HepG2 (cell line): ENCODE measurements around the gene GPC2.

Source experiments
- CTCF ChIP-seq: sonication (generic); formaldehyde crosslinking; IDR thresholded peaks from 2 replicates; pipeline ENCODE4 v1.5.0; 2020; ENCODE audit warnings: mild to moderate bottlenecking, missing genetic modification reagents, moderate library complexity
- EHMT2 ChIP-seq: fragments of 200-600 bp; sonication (generic); IDR thresholded peaks from 2 replicates; pipeline ENCODE4 v1.7.0; 2017; ENCODE audit warnings: antibody characterized with exemption, low read depth, low read length, borderline replicate concordance
- NBN ChIP-seq: fragments of 450-650 bp; conservative IDR thresholded peaks from 2 replicates; pipeline ENCODE4 v1.6.1; 2017
- POLR2AphosphoS5 ChIP-seq: IDR thresholded peaks from 2 replicates; pipeline ENCODE4 v1.6.1; 2012; ENCODE audit warnings: low read depth, low read length
- RAD21 ChIP-seq: fragments of 450-650 bp; formaldehyde crosslinking; IDR thresholded peaks from 2 replicates; pipeline ENCODE4 v1.5.0; 2020; ENCODE audit warnings: mild to moderate bottlenecking
- SMAD1 ChIP-seq: sonication (generic); formaldehyde crosslinking; IDR thresholded peaks from 2 replicates; pipeline ENCODE4 v1.4.0; 2020; ENCODE audit warnings: missing genetic modification reagents, low read depth, mild to moderate bottlenecking, borderline replicate concordance
- ZNF687 ChIP-seq: sonication (generic); formaldehyde crosslinking; IDR thresholded peaks from 2 replicates; pipeline ENCODE4 v1.5.1; 2020; ENCODE audit warnings: mild to moderate bottlenecking, missing genetic modification reagents, moderate library complexity
- ZNF776 ChIP-seq: sonication (generic); formaldehyde crosslinking; IDR thresholded peaks from 2 replicates; pipeline ENCODE4 v1.4.0; 2020; ENCODE audit warnings: mild to moderate bottlenecking, missing genetic modification reagents
- TF ChIP-seq, protein P1 (sequence below): IDR thresholded peaks from 2 replicates; pipeline ENCODE4 v1.6.1; 2012; ENCODE audit warnings: inconsistent platforms
- TF ChIP-seq, protein P2 (sequence below): sonication (generic); formaldehyde crosslinking; IDR thresholded peaks from 2 replicates; pipeline ENCODE4 v1.4.0; 2020; ENCODE audit warnings: missing genetic modification reagents
- TF ChIP-seq, protein P3 (sequence below): sonication (generic); formaldehyde crosslinking; IDR thresholded peaks from 2 replicates; pipeline ENCODE4 v1.5.0; 2020; ENCODE audit warnings: missing genetic modification reagents

DNA sequence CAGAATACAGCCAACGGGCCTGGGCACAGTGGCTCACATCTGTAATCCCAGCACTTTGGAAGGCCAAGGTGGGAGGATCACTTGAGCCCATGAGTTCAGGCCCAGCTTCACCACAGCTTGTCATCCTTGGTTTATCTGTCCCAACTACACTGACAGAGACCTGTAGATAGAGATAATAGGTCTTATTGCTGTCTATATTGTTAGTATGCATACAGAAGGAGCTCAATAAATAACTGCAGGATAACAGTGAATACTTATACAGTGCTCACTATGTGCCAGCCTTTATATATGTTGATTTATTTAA is 56.5 kb downstream of the GPC2 start:
- TF ChIP-seq CTCF (CRISPR knock-in tag), result no peak
- TF ChIP-seq, protein P1, sequence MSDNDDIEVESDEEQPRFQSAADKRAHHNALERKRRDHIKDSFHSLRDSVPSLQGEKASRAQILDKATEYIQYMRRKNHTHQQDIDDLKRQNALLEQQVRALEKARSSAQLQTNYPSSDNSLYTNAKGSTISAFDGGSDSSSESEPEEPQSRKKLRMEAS, result no peak
- TF ChIP-seq ZNF687 (CRISPR knock-in tag), result no peak
- TF ChIP-seq SMAD1, result no peak
- no peak for TF ChIP-seq EHMT2
- no peak for TF ChIP-seq RAD21 (CRISPR knock-in tag)
- TF ChIP-seq, protein P2, sequence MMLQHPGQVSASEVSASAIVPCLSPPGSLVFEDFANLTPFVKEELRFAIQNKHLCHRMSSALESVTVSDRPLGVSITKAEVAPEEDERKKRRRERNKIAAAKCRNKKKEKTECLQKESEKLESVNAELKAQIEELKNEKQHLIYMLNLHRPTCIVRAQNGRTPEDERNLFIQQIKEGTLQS, result no peak
- TF ChIP-seq NBN, result no peak
- no peak for TF ChIP-seq POLR2AphosphoS5
- TF ChIP-seq ZNF776 (CRISPR knock-in tag), result no peak
- TF ChIP-seq, protein P3, sequence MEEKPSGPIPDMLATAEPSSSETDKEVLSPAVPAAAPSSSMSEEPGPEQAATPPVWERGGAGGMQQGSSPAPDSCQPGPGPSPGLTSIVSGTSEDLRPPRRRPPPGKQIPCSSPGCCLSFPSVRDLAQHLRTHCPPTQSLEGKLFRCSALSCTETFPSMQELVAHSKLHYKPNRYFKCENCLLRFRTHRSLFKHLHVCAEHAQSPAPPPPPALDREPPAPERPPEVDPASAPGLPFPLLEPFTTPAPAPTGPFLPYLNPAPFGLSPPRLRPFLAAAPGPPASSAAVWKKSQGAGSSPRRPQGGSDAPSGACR (CRISPR knock-in tag), result no peak
